Retinal pigment epithelial cell (primary cell): ENCODE data around the gene VGLL4.

Experiments used
- DNase-seq: peaks from one replicate; pipeline ENCODE4 v3.0.0-alpha.2; 2010; ENCODE audit warnings: low read depth
- H3K4me3 ChIP-seq: 2 replicates; pipeline ENCODE4 v1.5.1; 2011; ENCODE audit warnings: mild to moderate bottlenecking, low read length, control low read depth, moderate library complexity
- TF ChIP-seq, protein P1 (sequence below): conservative IDR thresholded peaks from 2 replicates; pipeline ENCODE4 v1.5.1; 2011; ENCODE audit warnings: low read depth, low read length, control low read depth, inconsistent platforms

The VGLL4 gene

DNA sequence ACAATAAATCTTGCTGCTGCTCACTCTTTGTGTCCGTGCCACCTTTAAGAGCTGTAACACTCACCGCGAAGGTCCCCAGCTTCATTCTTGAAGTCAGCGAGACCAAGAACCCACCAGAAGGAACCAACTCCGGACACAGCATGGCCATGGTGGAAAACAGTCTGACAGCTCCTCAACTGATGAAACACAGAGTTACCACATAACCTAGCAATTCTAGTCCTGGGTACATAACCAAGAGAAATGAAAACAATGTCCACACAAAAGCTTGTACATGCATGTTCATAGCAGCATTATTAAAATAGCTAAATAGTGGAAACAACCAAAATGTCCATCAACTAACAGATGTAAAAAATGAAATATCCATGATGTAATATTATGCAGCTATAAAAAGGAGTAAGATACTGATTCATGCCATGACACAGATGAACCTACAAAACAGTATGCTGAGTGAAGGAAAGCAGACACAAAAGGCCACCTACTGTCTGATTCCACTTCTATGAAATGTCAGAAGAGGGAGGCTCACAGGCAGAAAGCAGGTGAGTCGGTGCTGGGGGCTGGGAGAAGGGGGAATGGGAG, 36.8 kb downstream of the VGLL4 start:
- DNase-seq = no peak
- H3K4me3 ChIP-seq = no peak overlapping the region
- TF ChIP-seq, protein P1, sequence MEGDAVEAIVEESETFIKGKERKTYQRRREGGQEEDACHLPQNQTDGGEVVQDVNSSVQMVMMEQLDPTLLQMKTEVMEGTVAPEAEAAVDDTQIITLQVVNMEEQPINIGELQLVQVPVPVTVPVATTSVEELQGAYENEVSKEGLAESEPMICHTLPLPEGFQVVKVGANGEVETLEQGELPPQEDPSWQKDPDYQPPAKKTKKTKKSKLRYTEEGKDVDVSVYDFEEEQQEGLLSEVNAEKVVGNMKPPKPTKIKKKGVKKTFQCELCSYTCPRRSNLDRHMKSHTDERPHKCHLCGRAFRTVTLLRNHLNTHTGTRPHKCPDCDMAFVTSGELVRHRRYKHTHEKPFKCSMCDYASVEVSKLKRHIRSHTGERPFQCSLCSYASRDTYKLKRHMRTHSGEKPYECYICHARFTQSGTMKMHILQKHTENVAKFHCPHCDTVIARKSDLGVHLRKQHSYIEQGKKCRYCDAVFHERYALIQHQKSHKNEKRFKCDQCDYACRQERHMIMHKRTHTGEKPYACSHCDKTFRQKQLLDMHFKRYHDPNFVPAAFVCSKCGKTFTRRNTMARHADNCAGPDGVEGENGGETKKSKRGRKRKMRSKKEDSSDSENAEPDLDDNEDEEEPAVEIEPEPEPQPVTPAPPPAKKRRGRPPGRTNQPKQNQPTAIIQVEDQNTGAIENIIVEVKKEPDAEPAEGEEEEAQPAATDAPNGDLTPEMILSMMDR = no peak

DNA sequence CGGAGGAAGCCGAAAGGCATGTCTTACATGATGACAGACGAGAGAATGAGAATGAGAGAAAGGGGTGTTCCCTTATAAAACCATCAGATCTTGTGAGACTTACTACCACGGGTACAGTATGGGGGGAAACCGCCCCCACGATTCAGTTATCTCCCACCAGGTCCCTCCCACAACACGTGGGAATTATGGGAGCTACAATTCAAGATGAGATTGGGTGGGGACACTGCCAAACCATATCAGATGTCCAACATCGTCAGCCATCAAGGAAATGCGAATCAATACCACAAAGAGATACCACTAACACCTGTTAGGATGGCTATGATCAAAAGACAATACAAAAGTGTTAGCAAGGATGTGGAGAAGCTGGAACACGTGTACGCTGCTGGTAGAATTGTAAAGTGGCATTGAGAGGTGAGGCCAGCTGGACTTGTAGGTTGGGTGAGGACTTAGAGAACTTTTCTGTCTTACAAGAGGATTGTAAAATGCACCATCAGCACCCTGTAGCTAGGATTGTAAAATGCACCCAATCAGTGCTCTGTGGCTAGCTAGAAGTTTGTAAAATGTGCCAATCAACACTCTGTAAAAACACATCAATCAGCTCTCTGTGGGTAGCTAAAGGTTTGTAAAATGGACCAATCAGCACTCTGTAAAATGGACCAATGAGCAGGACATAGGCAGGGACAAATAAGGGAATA, 37.5 kb downstream of the VGLL4 start:
- no peak overlapping the region for H3K4me3 ChIP-seq
- no peak for DNase-seq
- TF ChIP-seq, protein P1 = no peak

DNA sequence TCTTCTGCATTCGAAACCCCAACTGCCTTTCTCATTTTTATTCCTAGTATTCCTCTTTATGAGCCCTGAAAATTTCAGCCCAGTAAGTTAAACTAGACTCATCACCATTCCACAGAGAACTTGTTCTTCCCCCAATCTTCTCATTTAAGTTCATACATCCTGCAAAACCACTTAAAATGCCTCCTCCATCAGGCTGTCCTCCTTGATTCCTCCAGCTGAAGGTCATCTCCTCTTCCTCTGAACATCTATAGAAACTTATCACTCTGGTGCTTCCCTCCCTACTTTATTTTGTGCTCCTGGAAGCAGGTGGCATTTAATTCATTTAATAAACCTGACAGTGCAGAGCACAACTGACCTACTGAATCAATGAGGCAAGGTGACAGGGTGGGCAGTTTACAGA, 38.3 kb downstream of the VGLL4 start:
- TF ChIP-seq, protein P1 = no peak
- H3K4me3 ChIP-seq = no peak overlapping the region
- DNase-seq = no peak

DNA sequence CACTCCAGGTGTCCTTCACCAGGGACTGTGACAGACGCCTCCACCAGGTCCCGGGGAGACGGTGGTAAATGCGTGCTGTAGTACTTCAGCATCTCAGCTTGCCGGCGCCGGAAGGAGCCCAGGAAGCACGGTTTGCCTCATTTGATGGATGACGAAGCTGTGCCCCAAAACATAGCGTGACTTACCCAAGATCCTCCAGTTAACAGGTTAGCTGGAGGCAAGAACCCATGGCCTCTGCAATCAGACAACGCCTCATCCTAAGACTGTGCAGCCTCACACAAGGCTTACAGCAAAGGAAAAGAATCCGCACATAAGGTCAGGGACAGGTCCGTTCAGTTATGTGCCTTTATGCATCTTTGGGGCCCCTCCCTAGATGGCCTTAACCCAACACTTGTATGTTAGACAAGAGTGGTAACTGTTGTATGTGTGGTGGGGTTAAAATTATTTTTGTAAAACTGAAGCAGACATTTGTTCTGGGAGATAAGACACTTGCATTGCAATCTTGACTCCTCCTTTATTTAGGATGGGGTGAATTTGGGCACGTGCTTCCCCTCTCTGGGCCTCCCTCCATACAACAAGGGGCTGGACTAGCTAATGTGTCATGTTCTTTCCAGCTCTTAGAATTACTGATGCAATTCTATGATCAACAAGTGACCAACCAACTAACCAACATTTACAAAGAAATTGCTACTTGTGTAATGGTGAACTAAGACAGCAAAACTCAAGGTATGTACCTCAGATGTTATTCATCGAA, 39.4 kb downstream of the VGLL4 start:
- DNase-seq = no peak
- TF ChIP-seq, protein P1 = no peak
- no peak overlapping the region for H3K4me3 ChIP-seq

DNA sequence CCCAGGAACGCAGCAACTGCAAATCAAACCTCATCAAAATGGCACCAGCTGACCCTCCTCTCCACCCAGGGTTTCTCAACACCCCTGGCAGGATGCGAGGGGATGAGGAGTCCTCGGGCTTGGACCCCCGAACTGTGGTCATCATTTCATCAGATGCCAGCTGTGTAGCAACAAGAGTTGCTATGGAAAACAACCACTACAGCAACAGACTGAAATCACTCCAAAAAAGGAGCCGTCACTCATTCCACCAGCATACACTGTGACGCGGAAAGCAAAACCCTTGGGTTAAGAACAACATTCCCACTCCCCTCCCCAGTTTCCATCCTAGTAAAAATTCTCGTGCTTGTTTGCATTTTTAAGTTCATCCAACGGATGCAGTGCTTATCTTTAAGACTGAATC, 40.1 kb downstream of the VGLL4 start:
- H3K4me3 ChIP-seq = no peak overlapping the region
- DNase-seq = no peak
- TF ChIP-seq, protein P1 = no peak

DNA sequence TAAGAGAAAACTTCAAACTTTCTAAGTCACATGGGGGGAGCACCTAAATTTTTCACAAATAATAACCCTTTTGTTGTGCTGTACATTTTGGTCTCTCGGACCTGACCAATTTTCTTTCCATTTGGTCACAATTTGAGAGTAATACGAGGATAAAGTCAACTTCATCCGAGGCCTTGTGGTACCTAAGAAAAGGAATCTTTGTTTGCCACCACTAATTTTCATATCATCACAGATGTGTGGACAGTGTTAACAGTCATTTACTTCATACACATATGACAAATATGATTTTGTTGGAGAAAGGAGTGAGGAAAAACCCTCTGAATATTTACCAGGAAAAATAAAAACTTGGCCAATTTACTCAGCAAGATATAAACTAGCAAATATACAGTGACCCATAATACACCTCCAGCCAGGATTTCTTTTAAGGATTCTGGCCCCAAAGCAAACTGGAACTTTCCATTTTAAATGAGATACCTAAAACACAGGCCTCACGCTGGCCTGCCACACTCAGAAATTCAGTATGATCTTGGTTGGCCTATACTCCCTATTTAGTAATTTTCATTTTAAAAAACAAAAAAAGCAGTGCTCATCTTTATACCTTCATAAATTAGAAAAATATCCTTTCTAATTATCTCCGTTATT, 40.7 kb downstream of the VGLL4 start:
- TF ChIP-seq, protein P1 = no peak
- DNase-seq = no peak
- H3K4me3 ChIP-seq = no peak overlapping the region
